Effector CD8-positive, alpha-beta T cell (primary cell): ENCODE results near the gene NOL4L.

Source experiments
- DNase-seq: peaks from one replicate; lab custom pipeline; 2025; lab: John Stamatoyannopoulos, UW

The NOL4L gene

GRCh38 chr20:32444474-32445220, 140.5 kb downstream of the NOL4L start:
- DNase-seq, result no peak

GRCh38 chr20:32443386-32443974, 141.7 kb downstream of the NOL4L start:
- no peak for DNase-seq

GRCh38 chr20:32442630-32443373, 142.3 kb downstream of the NOL4L start:
- DNase-seq, result no peak

- no peak for DNase-seq
These were observed 143.5 kb downstream of the NOL4L start for GRCh38 chr20:32441638-32442037.

GRCh38 chr20:32440758-32441078, 144.4 kb downstream of the NOL4L start:
- no peak for DNase-seq

- no peak for DNase-seq
These were observed 144.9 kb downstream of the NOL4L start for GRCh38 chr20:32440069-32440757.

GRCh38 chr20:32439132-32439829, 145.9 kb downstream of the NOL4L start:
- no peak for DNase-seq

- no peak for DNase-seq
These were observed 146.7 kb downstream of the NOL4L start for GRCh38 chr20:32438331-32438858.

GRCh38 chr20:32437391-32438074, 147.6 kb downstream of the NOL4L start:
- no peak for DNase-seq

- DNase-seq, result no peak
These were observed 148.2 kb downstream of the NOL4L start for GRCh38 chr20:32436968-32437367.

GRCh38 chr20:32436142-32436861, 148.8 kb downstream of the NOL4L start:
- DNase-seq, result no peak

- DNase-seq, result no peak
These were observed 149.6 kb downstream of the NOL4L start for GRCh38 chr20:32435449-32436107.

- no peak for DNase-seq
These were observed 150.7 kb downstream of the NOL4L start for GRCh38 chr20:32434434-32434833.

GRCh38 chr20:32433311-32434021, 151.7 kb downstream of the NOL4L start:
- no peak for DNase-seq

- no peak for DNase-seq
These were observed 152.9 kb downstream of the NOL4L start for GRCh38 chr20:32432277-32432676.

GRCh38 chr20:32431457-32431856, 153.7 kb downstream of the NOL4L start:
- DNase-seq, result no peak

- DNase-seq, result no peak
These were observed 155.3 kb downstream of the NOL4L start for GRCh38 chr20:32429745-32430360.

- DNase-seq, result no peak
These were observed 155.8 kb downstream of the NOL4L start for GRCh38 chr20:32429343-32429742.

- no peak for DNase-seq
These were observed 157.1 kb downstream of the NOL4L start for GRCh38 chr20:32427996-32428395.
